Measurements from ENCODE around the gene CFAP43.

- TF ChIP-seq CTCF (IDR thresholded peaks at IDR 0.05), result no peak
- no peak for TF ChIP-seq POLR2A (IDR thresholded peaks at IDR 0.05)
Observed at GRCh38 chr10:104142081-104142480, 90.1 kb downstream of the CFAP43 start.

Measured in suprapubic skin (tissue), 3 donors.